Embryonic facial prominence (tissue), 1 donor: ENCODE results near the gene SPG7.
"Not testable (repeated sequence)": the region's sequence is repeated elsewhere in the genome, so short reads cannot be mapped to it uniquely, and the experiment has no call there.

ENCODE experiments used
- DNase-seq: peaks from one replicate; pipeline ENCODE4 v3.0.0-alpha.2; 2016; ENCODE audit errors: extremely low spot score

SPG7 gene

GRCh38 chr16:89564476-89565255 is 56.5 kb downstream of the SPG7 start:
- no peak for DNase-seq

DNA sequence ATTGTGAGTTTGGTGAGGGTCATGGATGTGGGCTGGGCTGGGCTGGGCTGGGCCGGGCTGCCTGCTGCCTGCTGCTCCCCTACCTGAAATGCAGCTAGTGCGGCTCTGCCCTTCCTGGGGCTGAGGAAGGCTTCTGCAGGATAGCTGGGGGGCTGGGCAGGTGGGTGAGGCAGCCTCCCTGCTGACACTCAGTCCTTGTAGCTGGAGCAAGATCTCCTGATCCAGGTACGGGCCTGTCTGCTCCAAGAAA is 57.0 kb downstream of the SPG7 start:
- no peak for DNase-seq

- DNase-seq = no peak
Observed at GRCh38 chr16:89565506-89566372, 57.5 kb downstream of the SPG7 start.

- no peak for DNase-seq
Observed at GRCh38 chr16:89567656-89568594, 59.7 kb downstream of the SPG7 start.

GRCh38 chr16:89569506-89570341 is 61.5 kb downstream of the SPG7 start:
- no peak for DNase-seq

DNA sequence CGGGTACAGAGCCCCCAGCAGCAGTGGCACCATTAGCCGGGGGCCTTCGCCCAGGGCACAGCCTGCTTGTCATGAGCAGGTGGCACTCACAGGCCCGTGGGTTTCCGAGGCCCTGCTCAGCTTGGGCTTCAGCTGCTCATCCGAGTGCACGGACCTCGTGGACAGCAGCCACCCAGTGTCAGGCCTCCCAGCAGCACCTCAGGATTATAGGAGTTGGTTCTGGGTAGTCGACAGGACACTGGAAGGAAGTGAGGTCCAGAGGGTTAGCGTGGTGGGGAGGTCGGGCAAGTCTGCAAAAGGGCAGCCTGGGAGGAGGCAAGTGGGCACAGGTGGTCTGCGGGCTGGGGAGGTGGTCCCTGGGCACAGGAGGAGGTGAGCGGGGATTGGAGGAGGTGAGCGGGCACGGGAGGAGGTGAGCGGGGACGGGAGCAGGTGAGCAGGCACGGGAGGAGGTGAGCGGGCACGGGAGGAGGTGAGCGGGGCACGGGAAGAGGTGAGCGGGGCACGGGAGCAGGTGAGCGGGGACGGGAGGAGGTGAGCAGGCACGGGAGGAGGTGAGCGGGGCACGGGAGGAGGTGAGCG is 62.2 kb downstream of the SPG7 start:
- DNase-seq = no peak

DNA sequence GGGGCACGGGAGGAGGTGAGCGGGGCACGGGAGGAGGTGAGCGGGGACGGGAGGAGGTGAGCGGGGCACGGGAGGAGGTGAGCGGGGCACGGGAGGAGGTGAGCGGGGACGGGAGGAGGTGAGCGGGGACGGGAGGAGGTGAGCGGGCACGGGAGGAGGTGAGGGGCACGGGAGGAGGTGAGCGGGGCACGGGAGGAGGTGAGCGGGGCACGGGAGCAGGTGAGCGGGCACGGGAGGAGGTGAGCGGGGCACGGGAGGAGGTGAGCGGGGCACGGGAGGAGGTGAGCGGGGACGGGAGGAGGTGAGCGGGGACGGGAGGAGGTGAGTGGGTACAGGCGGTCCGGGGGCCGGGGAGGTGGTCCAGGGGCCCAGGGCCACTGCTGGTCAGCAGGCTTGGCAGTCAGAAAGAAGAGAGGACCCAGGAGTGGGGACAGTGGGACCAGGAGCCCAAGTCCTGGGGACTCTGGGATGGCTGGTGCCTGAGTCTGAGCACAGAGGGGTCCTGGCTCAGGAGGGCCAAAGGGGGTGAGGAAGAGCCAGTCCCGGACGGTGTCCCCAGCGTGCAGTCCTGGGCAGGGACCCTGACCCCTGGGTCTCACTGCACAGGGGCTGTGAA is 62.9 kb downstream of the SPG7 start:
- DNase-seq = not testable (repeated sequence)

- DNase-seq = no peak
Observed at GRCh38 chr16:89571636-89572035, 63.4 kb downstream of the SPG7 start.

GRCh38 chr16:89572073-89572484 is 63.9 kb downstream of the SPG7 start:
- DNase-seq = no peak

DNA sequence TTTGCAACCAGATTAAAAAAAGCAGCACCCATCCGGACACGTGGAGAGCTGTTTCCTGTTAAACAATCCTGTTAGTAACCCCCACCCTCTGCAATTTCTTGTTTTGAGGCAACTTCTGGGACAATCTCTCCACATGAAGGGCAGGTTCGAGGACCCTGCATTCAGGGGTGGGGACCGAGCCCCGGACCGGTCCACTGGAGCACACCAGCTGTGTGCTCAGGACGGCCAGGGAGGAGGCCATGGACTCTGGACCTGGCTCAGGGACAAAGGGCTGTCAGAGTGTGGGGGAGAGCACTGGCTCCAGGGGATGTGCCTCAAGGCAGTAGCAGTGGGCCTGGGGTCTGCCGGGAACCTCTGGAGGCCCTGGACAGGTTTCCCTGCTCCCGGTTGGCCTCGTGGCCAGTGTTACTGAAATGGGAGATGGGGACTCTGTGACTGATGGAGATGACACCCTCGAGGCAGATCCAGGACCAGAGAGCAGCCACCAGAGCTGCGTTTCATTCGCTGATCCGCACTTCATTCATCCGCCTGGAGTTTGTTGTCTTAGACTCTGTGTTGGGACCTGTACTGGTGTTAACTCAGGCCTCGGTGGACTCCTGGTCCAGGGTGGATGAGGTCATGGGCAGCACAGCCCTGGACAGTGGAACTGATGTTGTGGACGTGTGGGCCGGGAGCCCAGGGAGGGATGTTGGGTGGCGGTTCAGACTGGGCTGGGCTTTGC is 64.4 kb downstream of the SPG7 start:
- DNase-seq = no peak

DNA sequence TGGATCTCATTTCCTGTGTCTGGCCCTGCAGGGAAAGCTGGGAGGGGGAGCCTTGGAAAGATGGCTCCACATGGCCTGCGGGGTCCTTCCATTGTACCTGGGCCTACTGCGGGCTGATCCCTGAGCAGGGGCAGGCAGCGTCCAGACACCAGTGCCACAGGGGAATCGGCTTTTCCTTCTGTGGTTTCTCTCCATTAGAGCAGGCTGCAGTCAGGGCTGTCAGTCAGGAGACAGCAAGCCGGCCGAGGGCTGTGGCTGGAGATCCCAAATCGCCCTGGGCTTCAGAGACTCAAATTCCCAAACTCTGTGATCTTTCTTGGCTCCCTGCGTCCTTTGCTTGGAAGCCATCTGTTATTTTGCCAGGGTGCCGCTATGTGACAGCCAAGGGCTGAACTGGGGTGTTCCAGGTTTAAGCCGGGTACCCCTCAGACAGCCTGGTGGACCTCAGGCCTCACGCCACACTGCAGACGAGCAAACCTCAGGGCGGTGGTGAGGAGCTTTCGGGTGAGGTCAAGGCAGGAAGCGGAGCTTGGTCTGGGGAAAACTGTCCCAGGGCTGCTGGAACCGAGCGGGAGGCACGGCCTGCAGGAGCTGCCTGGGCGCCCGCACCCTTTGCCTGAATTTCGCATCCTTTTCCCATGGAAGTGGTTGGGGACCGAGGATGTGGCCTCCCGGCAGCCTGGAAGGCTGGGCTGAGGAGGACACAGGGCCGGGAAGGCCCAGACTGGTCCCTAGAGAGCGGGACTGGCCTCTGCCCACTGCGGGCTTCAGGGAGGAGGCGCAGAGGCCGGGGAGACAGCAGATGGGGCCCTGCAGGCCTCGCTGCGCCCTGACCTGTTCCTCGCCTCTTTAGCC is 65.8 kb downstream of the SPG7 start:
- no peak for DNase-seq

DNA sequence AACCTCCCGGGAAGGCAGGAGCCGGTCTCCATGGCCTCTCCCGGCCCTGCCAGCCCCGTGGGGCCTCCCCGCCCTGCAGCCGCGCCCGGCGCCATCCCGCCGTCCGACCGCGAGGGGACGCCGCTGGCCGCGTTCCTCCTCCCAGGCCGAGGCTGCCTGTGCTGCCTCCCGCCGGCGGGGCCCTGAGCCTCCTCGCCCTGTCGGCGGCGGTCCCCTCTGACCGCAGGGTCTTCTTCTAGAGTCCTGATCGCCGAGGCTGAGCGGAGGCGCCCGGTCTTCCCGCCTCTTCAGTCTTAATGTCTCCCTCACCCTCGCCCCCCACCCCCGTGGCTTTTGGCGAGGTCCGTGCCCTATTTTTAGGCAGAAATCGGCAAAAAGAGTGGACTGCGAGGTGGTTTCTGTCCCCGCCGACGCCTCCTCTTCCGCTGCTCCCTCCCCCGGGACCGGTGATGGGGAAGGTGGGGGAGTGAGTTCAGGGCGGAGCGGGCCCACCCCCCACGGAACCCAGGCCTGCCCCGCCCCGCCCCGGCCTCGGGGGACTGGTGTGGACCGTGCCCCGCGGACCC is 66.6 kb downstream of the SPG7 start:
- no peak for DNase-seq

- DNase-seq = no peak
Observed at GRCh38 chr16:89575247-89576152, 67.3 kb downstream of the SPG7 start, which contains the start of gene CPNE7. TSS of gene CPNE7 (plus strand) at chr16:89575758. CDS start at chr16:89575898, 140 bp downstream.

DNA sequence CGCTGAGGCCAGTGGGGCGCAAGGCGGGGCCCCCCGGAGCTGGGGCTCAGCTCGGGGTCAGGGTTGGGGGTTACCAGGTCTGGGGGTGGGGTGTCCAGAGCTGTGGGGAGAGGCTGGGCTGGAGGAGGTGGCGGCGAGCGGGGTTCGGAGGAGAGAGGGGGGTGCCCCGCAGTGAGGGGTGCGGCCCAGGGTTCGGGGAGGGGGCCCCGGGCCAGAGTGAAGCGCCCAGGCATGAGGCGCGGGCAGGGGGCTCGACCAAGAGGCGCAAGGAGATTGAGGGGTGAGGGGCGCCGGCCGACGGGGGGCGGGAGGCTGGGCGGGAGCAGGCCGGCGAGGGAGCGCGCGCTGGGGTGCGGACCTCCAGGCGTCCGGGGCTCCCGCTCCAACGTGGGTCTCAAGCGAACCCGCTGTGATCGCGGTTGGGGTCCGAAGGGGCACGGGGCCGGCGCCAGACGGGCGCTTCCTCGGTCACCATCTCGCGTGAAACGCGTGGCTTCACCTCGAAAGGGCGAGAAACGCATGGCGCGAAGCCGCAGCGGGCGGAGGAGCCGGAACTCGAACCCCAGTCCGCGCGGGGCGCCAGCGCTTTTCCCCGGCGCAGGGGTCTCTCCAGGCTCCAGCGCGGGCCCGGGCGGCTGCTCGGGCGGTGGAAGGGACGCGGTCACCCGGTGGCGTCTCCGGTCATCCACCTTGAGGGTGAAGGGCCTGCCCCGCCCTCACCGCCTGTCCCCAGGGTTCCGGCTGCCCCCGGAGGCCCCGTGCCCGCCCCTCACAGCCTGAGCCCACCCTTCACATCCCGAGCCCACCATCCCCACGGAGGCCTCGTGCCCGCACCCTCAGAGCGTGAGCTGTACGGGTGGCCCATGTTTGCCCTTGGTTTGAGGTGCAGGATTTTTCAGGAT is 68.2 kb downstream of the SPG7 start:
- no peak for DNase-seq

GRCh38 chr16:89577055-89577759 is 69.0 kb downstream of the SPG7 start:
- no peak for DNase-seq

DNA sequence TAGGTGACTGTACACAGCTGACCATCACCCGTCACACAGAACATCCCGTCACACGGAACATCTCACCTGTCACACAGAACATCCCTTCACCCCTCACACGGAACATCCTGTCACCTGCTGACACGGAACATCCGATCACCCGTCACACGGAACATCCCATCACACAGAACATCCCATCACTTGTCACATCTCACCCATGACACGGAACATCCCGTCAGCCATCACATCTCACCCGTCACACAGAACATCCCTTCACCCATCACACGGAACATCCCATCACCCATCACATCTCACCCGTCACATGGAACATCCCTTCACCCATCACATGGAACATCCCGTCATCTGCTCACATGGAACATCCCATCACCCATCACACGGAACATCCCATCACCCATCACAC is 71.1 kb downstream of the SPG7 start:
- no peak for DNase-seq
